Body of pancreas (tissue), 4 donors: Measurements from ENCODE around the gene FRMD5.

Experiments
- POLR2A ChIP-seq, 3 donors: fragments of 450-650 bp; IDR thresholded peaks; one replicate each; pipeline ENCODE4 v1.6.1; 2016; ENCODE audit warnings: antibody characterized with exemption in 3 of 3, mild to moderate bottlenecking in 2 of 3
- TF ChIP-seq, protein P1 (sequence below), 7 experiments: fragments of 450-650 bp in 4 of 7; fragments of 200-600 bp in 3 of 7; sonication (generic) in 3 of 7; IDR thresholded peaks; one replicate each; pipeline ENCODE4 v1.5.1; 2016 to 2019; ENCODE audit warnings: antibody characterized with exemption in 7 of 7

DNA sequence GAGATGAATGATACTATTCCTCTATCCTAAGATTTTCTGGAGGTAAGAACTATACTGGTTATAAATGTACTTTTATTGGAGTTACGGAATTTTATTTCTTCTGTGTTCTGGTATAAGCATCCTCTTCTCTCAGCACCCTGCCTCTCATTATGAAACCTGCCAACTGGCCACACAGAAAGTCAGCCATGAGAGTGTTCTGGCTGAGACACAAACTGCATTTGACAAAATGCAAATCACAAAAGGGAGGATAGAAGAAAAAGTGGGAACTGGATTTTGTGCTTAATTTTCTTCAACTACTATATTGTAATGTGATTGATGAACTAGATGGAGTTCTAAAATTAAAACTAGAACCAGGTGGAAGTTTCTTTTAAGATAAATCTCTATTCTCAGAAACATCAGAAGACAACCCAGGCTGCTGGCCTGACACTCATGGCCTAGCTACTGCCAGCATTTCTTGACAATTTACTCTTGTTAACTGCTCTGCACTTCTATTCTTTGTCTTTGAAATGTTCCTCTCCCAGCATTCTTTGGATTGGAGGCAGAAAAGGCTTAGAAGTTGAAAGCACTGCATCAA lies 225.2 kb downstream of the FRMD5 start:
- TF ChIP-seq, protein P1, sequence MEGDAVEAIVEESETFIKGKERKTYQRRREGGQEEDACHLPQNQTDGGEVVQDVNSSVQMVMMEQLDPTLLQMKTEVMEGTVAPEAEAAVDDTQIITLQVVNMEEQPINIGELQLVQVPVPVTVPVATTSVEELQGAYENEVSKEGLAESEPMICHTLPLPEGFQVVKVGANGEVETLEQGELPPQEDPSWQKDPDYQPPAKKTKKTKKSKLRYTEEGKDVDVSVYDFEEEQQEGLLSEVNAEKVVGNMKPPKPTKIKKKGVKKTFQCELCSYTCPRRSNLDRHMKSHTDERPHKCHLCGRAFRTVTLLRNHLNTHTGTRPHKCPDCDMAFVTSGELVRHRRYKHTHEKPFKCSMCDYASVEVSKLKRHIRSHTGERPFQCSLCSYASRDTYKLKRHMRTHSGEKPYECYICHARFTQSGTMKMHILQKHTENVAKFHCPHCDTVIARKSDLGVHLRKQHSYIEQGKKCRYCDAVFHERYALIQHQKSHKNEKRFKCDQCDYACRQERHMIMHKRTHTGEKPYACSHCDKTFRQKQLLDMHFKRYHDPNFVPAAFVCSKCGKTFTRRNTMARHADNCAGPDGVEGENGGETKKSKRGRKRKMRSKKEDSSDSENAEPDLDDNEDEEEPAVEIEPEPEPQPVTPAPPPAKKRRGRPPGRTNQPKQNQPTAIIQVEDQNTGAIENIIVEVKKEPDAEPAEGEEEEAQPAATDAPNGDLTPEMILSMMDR (IDR thresholded peaks at IDR 0.05), result no peak
- TF ChIP-seq POLR2A (IDR thresholded peaks at IDR 0.05), result no peak
